B cell (primary cell): ENCODE results near the gene TBCD.

Source experiments
- CTCF ChIP-seq: fragments of 200-600 bp; IDR thresholded peaks from one replicate; pipeline ENCODE4 v1.8.0; 2022; ENCODE audit warnings: antibody characterized with exemption, mild to moderate bottlenecking
- EZH2 ChIP-seq: IDR thresholded peaks from 2 replicates; pipeline ENCODE4 v1.6.1; 2012; ENCODE audit warnings: borderline replicate concordance, low read depth, mild to moderate bottlenecking, moderate library complexity, low read length; ENCODE audit not compliant: insufficient read depth, poor library complexity, severe bottlenecking

- TF ChIP-seq CTCF (no peak), EZH2 (no peak)
Measured at GRCh38 chr17:82822281-82822680, 70.4 kb downstream of the TBCD start.
